HUES6 (cell line): ENCODE measurements around the gene DGKD.

Experiments
- H3K27ac ChIP-seq: 2 replicates; pipeline ENCODE4 v1.7.0; 2013; ENCODE audit warnings: low read depth, mild to moderate bottlenecking, low read length, inconsistent platforms
- H3K27me3 ChIP-seq: 2 replicates; pipeline ENCODE4 v1.6.1; 2013; ENCODE audit warnings: low read length; ENCODE audit not compliant: control insufficient read depth, insufficient read depth
- H3K36me3 ChIP-seq: 2 replicates; pipeline ENCODE4 v1.6.1; 2013; ENCODE audit warnings: low read length; ENCODE audit not compliant: control insufficient read depth, insufficient read depth
- H3K4me1 ChIP-seq: 2 replicates; pipeline ENCODE4 v1.6.1; 2013; ENCODE audit warnings: low read length; ENCODE audit not compliant: control insufficient read depth, insufficient read depth
- H3K4me3 ChIP-seq: 2 replicates; pipeline ENCODE4 v1.5.1; 2013; ENCODE audit warnings: low read depth, low read length
- H3K9ac ChIP-seq: one replicate; pipeline ENCODE4 v1.6.1; 2013; ENCODE audit warnings: mild to moderate bottlenecking, low read length
- H3K9me3 ChIP-seq: 2 replicates; pipeline ENCODE4 v1.6.1; 2013; ENCODE audit warnings: low read depth, low read length; ENCODE audit not compliant: control insufficient read depth, insufficient read depth

DGKD gene

DNA sequence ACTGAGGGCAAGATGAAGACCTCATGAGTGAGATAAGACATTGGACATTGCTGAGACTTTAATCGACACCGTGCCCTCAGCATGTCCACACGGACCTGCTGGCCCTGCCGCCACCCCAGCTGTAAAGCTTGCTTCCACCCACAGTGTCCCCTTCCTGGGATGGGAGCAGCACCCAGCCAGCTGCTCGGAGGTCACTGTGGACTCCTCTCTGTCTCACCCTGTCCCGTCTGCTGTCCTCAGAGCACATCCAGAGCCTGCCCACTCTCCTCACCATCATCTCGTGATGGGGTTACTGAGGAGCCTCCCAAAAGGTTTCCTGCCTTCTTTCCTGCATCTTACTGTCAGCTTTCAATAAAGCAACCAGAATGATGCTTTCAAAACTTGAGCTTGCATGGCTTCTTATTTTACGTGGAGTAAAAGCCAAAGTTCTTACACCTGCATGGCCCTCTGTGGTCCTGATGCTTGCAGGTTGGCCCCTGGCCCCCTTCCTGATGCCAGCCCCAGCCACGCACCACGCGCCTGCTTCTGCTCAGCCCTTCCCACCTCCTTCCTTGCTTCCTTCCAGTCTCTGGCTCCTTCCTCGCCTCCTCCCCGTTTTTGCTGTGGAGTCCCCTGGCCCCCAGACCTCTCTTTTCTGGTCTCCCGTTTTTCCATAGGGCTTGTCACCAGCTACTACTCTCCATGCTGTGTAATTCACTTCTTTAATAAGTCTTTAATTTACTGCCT is 67.0 kb downstream of the DGKD start:
- H3K4me3 ChIP-seq = no peak overlapping the region
- H3K27ac ChIP-seq = no peak overlapping the region
- no peaks in the 10 kb centered on the region for H3K27me3 ChIP-seq
- H3K9ac ChIP-seq = no peak overlapping the region
- peaks cover under 1% of the 10 kb centered on the region for H3K9me3 ChIP-seq
- H3K36me3 ChIP-seq = no peaks in the 10 kb centered on the region
- peaks cover 24% of the 10 kb centered on the region for H3K4me1 ChIP-seq

GRCh38 chr2:233422050-233422639 is 67.9 kb downstream of the DGKD start:
- Histone ChIP-seq H3K4me3 (no peak overlapping the region), H3K9ac (no peak overlapping the region), H3K36me3 (no peaks in the 10 kb centered on the region), H3K27me3 (no peaks in the 10 kb centered on the region), H3K9me3 (peaks cover 7% of the 10 kb centered on the region), H3K4me1 (peaks cover 22% of the 10 kb centered on the region), H3K27ac (no peak overlapping the region)

DNA sequence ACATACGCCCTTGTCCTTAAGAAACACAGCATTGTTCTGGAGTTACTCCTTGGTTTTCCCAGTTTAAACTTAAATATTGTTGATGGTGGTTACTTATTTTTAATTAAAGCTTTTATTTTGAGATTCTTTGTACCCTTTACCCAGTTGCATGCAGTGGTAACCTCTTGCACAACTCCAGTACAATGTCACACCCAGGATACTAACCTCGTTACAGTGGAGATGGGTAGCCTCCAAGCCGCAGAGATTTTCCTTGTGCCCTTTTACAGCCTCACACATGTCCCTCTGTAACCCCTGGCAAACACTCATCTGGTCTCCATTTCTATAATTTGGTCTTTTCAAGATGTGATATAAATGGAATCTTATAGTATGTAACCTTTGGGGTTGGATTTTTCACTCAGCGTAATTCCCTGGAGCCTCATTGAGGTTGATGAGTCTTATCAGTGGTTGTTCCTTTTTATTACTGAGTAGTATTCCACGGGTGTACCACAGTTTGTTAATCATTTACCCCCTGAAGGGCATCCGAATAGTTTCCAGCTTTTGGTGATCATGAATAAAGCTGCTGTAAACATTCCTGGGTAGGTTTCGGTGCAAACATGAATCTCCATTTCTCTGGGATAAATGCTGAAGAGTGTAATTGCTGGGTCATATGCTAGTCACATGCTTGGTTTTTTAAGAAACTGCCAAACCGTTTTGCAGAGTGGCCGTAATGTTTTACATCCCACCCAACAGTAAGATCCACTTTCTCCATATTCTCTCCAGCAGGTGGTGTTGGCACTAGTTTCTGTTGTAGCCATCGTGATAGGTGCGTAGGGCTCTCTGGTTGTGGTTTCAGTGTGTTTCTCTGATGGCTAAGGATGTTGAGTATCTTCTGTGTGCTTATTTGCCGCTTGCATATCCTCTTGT is 68.6 kb downstream of the DGKD start:
- Histone ChIP-seq H3K27me3 (no peaks in the 10 kb centered on the region), H3K9me3 (peaks cover 7% of the 10 kb centered on the region), H3K27ac (no peak overlapping the region), H3K9ac (no peak overlapping the region), H3K4me1 (peaks cover 22% of the 10 kb centered on the region), H3K4me3 (no peak overlapping the region), H3K36me3 (no peaks in the 10 kb centered on the region)

DNA sequence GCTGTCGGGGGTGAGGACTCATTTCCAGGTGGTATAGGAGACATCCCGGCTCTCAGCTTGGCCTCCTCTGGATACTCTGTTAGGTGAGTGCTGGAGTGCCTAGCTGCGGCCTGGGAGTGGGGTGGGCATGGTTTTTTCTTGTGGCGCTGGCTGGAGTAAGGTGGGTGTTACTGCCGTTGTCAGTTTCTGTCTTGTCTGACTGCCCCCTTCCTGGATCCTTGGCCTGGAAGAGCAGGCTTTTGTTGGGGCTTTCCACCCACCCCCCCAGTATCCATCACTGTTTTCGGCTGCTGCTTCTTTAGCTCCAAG is 69.2 kb downstream of the DGKD start:
- Histone ChIP-seq H3K36me3 (no peaks in the 10 kb centered on the region), H3K9me3 (peaks cover 7% of the 10 kb centered on the region), H3K9ac (no peak overlapping the region), H3K4me3 (no peak overlapping the region), H3K27ac (no peak overlapping the region), H3K27me3 (no peaks in the 10 kb centered on the region), H3K4me1 (peaks cover 22% of the 10 kb centered on the region)

DNA sequence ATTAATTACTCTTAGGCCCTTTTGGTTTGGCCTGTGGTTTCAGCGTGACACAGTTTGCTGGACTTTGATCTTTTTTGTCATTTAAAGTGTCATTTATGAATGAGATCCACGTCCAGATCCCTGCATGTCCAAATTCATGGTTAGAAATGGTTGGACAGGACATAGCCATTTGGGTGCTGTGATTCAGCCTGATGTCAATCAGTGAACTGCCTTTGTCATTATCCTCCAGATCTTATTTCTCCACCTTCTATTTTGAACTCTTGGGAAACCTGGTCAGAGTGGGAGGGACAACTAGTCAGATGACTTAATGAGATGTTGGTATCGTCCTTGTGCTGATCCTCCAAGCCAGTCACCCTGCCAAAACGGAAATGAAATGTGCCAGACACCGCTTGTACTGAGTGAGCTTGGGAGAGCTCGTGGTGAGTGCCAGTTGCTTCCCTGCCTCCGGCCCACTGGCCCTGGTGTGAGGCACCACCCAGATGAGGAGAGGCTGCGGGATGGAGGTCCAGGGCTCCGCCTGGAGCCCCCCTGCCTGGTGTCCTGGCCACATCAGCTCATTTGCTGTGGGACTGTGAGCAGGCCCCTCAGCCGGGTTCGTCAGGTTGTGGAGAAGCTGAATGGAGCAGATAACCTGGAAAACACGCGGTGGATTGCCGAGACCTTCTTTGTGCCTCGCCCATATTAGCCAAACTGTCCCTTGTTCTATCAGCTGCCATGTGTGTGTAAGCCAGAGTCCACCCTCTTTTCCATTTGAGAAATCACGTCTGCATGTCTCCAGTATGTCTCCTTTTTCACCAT is 70.1 kb downstream of the DGKD start:
- Histone ChIP-seq H3K4me3 (no peak overlapping the region), H3K27ac (no peak overlapping the region), H3K4me1 (peaks cover 20% of the 10 kb centered on the region), H3K27me3 (no peaks in the 10 kb centered on the region), H3K9ac (no peak overlapping the region), H3K9me3 (peaks cover 7% of the 10 kb centered on the region), H3K36me3 (no peaks in the 10 kb centered on the region)

- H3K27ac ChIP-seq = no peak overlapping the region
- H3K36me3 ChIP-seq = no peaks in the 10 kb centered on the region
- H3K9ac ChIP-seq = no peak overlapping the region
- H3K27me3 ChIP-seq = no peaks in the 10 kb centered on the region
- peaks cover 4% of the 10 kb centered on the region; the same call in 1 of the 2 replicates for H3K4me1 ChIP-seq
- peaks cover 7% of the 10 kb centered on the region for H3K9me3 ChIP-seq
- H3K4me3 ChIP-seq = no peak overlapping the region
Measured at GRCh38 chr2:233426619-233427342, 72.5 kb downstream of the DGKD start.

DNA sequence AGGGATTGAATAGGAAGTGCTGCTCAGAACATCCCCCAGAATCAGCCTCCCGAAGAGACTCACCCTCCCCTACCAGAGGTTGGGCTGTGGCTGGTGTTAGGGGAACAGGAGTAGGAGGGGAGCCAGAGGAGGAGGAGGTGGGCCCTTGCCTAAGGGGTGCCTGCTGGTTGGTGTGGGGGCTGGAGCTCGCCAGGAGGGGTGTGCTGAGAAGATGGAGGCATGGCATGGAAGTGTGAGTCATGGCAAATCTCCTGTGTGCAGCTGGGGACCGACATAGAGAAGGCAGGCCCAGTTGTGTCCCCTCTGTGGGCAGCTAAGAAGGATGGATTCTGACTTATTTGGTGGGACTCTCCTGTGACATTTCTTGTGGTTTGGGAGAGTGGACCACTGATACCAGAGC is 73.7 kb downstream of the DGKD start:
- H3K9me3 ChIP-seq = peaks cover 7% of the 10 kb centered on the region
- no peaks in the 10 kb centered on the region for H3K4me1 ChIP-seq
- H3K27ac ChIP-seq = no peak overlapping the region
- no peaks in the 10 kb centered on the region for H3K27me3 ChIP-seq
- no peak overlapping the region for H3K4me3 ChIP-seq
- no peaks in the 10 kb centered on the region for H3K36me3 ChIP-seq
- no peak overlapping the region for H3K9ac ChIP-seq

GRCh38 chr2:233428438-233428837 is 74.1 kb downstream of the DGKD start:
- no peak overlapping the region for H3K4me3 ChIP-seq
- no peaks in the 10 kb centered on the region for H3K4me1 ChIP-seq
- H3K9ac ChIP-seq = no peak overlapping the region
- H3K27ac ChIP-seq = no peak overlapping the region
- H3K27me3 ChIP-seq = no peaks in the 10 kb centered on the region
- H3K9me3 ChIP-seq = peaks cover 7% of the 10 kb centered on the region
- H3K36me3 ChIP-seq = no peaks in the 10 kb centered on the region

DNA sequence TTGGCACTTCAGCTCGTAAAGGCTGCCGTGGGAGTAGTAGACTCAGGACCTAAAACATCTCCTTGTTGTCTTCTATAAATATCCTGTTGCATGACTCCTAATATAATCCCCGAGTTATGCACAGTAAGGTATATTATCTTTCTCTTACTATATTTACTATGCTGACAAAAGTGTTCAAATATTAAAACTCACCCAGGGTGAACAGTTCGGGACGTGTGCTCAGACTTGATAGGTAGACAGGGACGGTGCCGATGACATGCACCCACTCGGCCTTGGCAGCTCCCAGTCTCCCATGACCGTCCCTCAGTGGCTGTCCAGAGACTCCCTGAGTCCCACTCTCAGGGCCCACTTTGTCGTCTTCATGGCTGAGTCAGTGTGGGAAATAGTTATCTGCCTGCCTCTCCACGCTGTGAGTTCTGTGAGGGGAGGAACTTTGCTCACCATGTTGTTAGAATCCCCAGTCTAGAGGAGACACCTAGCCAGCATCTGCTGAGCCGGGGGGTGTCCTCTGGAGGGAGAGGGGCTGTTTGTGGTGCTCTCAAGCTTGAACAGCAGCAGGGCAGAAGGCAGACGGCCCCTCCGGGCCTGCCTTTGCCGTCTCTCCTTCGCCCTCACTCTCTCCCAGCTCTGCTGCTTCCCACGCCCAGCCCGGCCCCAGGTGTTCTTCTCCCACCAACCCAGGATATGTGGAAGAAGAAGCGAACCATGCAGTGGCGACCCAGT is 75.0 kb downstream of the DGKD start:
- no peaks in the 10 kb centered on the region for H3K4me1 ChIP-seq
- H3K27me3 ChIP-seq = no peaks in the 10 kb centered on the region
- no peaks in the 10 kb centered on the region for H3K36me3 ChIP-seq
- H3K4me3 ChIP-seq = no peak overlapping the region
- peaks cover 7% of the 10 kb centered on the region for H3K9me3 ChIP-seq
- H3K27ac ChIP-seq = no peak overlapping the region
- no peak overlapping the region for H3K9ac ChIP-seq

DNA sequence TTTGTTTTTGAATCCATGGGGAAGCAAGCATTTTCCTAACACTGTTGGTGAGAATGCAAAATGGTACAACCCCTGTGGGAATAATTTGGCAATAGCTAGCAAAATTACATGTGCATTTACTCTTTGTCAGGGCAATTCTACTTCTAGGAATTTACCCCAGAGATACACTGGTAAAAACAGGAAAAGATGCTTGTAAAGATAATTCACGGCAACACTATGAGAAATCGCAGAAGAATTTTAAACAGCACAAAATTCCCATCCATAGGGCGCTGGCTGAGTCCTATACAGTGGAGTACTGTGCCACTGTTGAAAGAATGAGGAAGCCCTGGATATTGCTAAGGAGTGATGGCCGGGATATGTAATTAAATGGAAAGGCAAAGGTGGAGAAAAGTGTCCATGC is 75.8 kb downstream of the DGKD start:
- Histone ChIP-seq H3K9me3 (peaks cover 7% of the 10 kb centered on the region), H3K36me3 (0 out of 2 replicates have a peak, but pooled peaks cover 2% of the 10 kb centered on the region), H3K4me3 (no peak overlapping the region), H3K9ac (no peak overlapping the region), H3K27ac (no peak overlapping the region), H3K27me3 (no peaks in the 10 kb centered on the region), H3K4me1 (no peaks in the 10 kb centered on the region)
